Activated naive CD4-positive, alpha-beta T cell treated with anti-CD3 and anti-CD28 coated beads, Interleukin-2, amount 50 U/mL, for 24 hours (primary cell): ENCODE results near the gene ZKSCAN5.
"Not testable (repeated sequence)": the region's sequence is repeated elsewhere in the genome, so short reads cannot be mapped to it uniquely, and the experiment has no call there.

Source experiments
- H3K27ac Mint-ChIP-seq: one replicate; pipeline ENCODE4 v1.8.0; 2021; ENCODE audit warnings: mild to moderate bottlenecking, mixed read lengths
- H3K27me3 Mint-ChIP-seq: one replicate; pipeline ENCODE4 v1.8.0; 2021; ENCODE audit warnings: mixed read lengths
- H3K36me3 Mint-ChIP-seq: one replicate; pipeline ENCODE4 v1.8.0; 2021; ENCODE audit warnings: mixed read lengths
- H3K4me1 Mint-ChIP-seq: one replicate; pipeline ENCODE4 v1.8.0; 2021; ENCODE audit warnings: mixed read lengths
- H3K4me3 Mint-ChIP-seq: one replicate; pipeline ENCODE4 v1.8.0; 2021; ENCODE audit warnings: mild to moderate bottlenecking, mixed read lengths
- H3K9me3 Mint-ChIP-seq: one replicate; pipeline ENCODE4 v1.8.0; 2021; ENCODE audit warnings: mixed read lengths

Gene ZKSCAN5

GRCh38 chr7:99525713-99526440 is 21.4 kb downstream of the ZKSCAN5 start:
- Mint-ChIP-seq H3K4me1 (no peaks in the 10 kb centered on the region), H3K9me3 (no peaks in the 10 kb centered on the region), H3K4me3 (no peak overlapping the region), H3K27me3 (no peaks in the 10 kb centered on the region), H3K27ac (no peak overlapping the region), H3K36me3 (peaks cover 40% of the 10 kb centered on the region)

GRCh38 chr7:99531354-99531765 is 26.9 kb downstream of the ZKSCAN5 start:
- Mint-ChIP-seq H3K36me3 (peaks cover 56% of the 10 kb centered on the region), H3K27me3 (no peaks in the 10 kb centered on the region), H3K4me1 (no peaks in the 10 kb centered on the region), H3K27ac (no peak overlapping the region), H3K4me3 (no peak overlapping the region), H3K9me3 (peaks cover 12% of the 10 kb centered on the region)

GRCh38 chr7:99535667-99536066 is 31.2 kb downstream of the ZKSCAN5 start:
- H3K4me3 Mint-ChIP-seq, result no peak overlapping the region
- H3K9me3 Mint-ChIP-seq, result peaks cover 12% of the 10 kb centered on the region
- H3K36me3 Mint-ChIP-seq, result peaks cover 32% of the 10 kb centered on the region
- H3K4me1 Mint-ChIP-seq, result no peaks in the 10 kb centered on the region
- no peak overlapping the region for H3K27ac Mint-ChIP-seq
- no peaks in the 10 kb centered on the region for H3K27me3 Mint-ChIP-seq

- peaks cover 5% of the 10 kb centered on the region for H3K36me3 Mint-ChIP-seq
- H3K27me3 Mint-ChIP-seq, result no peaks in the 10 kb centered on the region
- H3K27ac Mint-ChIP-seq, result no peak overlapping the region
- H3K9me3 Mint-ChIP-seq, result peaks cover 5% of the 10 kb centered on the region
- no peak overlapping the region for H3K4me3 Mint-ChIP-seq
- no peaks in the 10 kb centered on the region for H3K4me1 Mint-ChIP-seq
These were observed 34.9 kb downstream of the ZKSCAN5 start for GRCh38 chr7:99539213-99539811.

- H3K4me3 Mint-ChIP-seq, result no peak overlapping the region
- H3K27me3 Mint-ChIP-seq, result no peaks in the 10 kb centered on the region
- H3K9me3 Mint-ChIP-seq, result peaks cover 5% of the 10 kb centered on the region
- no peak overlapping the region for H3K27ac Mint-ChIP-seq
- peaks cover 3% of the 10 kb centered on the region for H3K36me3 Mint-ChIP-seq
- H3K4me1 Mint-ChIP-seq, result no peaks in the 10 kb centered on the region
These were observed 36.1 kb downstream of the ZKSCAN5 start for GRCh38 chr7:99540542-99540941.

- Mint-ChIP-seq H3K36me3 (peaks cover 3% of the 10 kb centered on the region), H3K27me3 (no peaks in the 10 kb centered on the region), H3K4me3 (no peak overlapping the region), H3K4me1 (no peaks in the 10 kb centered on the region), H3K9me3 (peaks cover 5% of the 10 kb centered on the region), H3K27ac (no peak overlapping the region)
These were observed 36.8 kb downstream of the ZKSCAN5 start for GRCh38 chr7:99541212-99541611.

GRCh38 chr7:99543081-99543671 is 38.7 kb downstream of the ZKSCAN5 start:
- Mint-ChIP-seq H3K4me3 (no peak overlapping the region), H3K4me1 (no peaks in the 10 kb centered on the region), H3K36me3 (peaks cover 13% of the 10 kb centered on the region), H3K27ac (no peak overlapping the region), H3K27me3 (no peaks in the 10 kb centered on the region), H3K9me3 (peaks cover 6% of the 10 kb centered on the region)

GRCh38 chr7:99543916-99544315 is 39.5 kb downstream of the ZKSCAN5 start:
- Mint-ChIP-seq H3K27ac (no peak overlapping the region), H3K36me3 (peaks cover 16% of the 10 kb centered on the region), H3K4me1 (no peaks in the 10 kb centered on the region), H3K4me3 (no peak overlapping the region), H3K9me3 (peaks cover 8% of the 10 kb centered on the region), H3K27me3 (no peaks in the 10 kb centered on the region)

GRCh38 chr7:99545308-99545707 is 40.8 kb downstream of the ZKSCAN5 start:
- not testable (repeated sequence) for H3K27ac Mint-ChIP-seq, H3K4me1 Mint-ChIP-seq, H3K27me3 Mint-ChIP-seq, H3K9me3 Mint-ChIP-seq, H3K4me3 Mint-ChIP-seq
- H3K36me3 Mint-ChIP-seq, result peaks cover 18% of the 10 kb centered on the region

GRCh38 chr7:99549545-99549944 is 45.1 kb downstream of the ZKSCAN5 start:
- not testable (repeated sequence) for H3K4me3 Mint-ChIP-seq, H3K27ac Mint-ChIP-seq, H3K9me3 Mint-ChIP-seq, H3K27me3 Mint-ChIP-seq
- peaks cover 16% of the 10 kb centered on the region for H3K36me3 Mint-ChIP-seq
- H3K4me1 Mint-ChIP-seq, result peaks cover 29% of the 10 kb centered on the region

- peak overlapping the region; percentile 68 for H3K27ac Mint-ChIP-seq
- peaks cover 21% of the 10 kb centered on the region for H3K36me3 Mint-ChIP-seq
- no peaks in the 10 kb centered on the region for H3K27me3 Mint-ChIP-seq
- peaks cover 41% of the 10 kb centered on the region for H3K4me1 Mint-ChIP-seq
- H3K9me3 Mint-ChIP-seq, result peaks cover 4% of the 10 kb centered on the region
- peak overlapping the region; percentile 88 for H3K4me3 Mint-ChIP-seq
These were observed 46.9 kb downstream of the ZKSCAN5 start for GRCh38 chr7:99551334-99551733.

GRCh38 chr7:99551767-99552463 is 47.5 kb downstream of the ZKSCAN5 start, which contains the start of gene FAM200A:
Gene FAM200A, minus strand, starts transcription at chr7:99552114. Its CDS starts 3,707 bp downstream, at chr7:99548407.
- peak within 1 kb of the TSS; percentile 68 for H3K27ac Mint-ChIP-seq
- H3K4me1 Mint-ChIP-seq, result peaks cover 42% of the 10 kb centered on the region
- no peaks in the 10 kb centered on the region for H3K27me3 Mint-ChIP-seq
- H3K36me3 Mint-ChIP-seq, result peaks cover 17% of the 10 kb centered on the region
- H3K4me3 Mint-ChIP-seq, result peak within 1 kb of the TSS; percentile 88
- peaks cover 4% of the 10 kb centered on the region for H3K9me3 Mint-ChIP-seq

GRCh38 chr7:99553039-99553438 is 48.6 kb downstream of the ZKSCAN5 start:
- peaks cover 4% of the 10 kb centered on the region for H3K9me3 Mint-ChIP-seq

GRCh38 chr7:99554939-99555338 is 50.5 kb downstream of the ZKSCAN5 start:
- H3K4me3 Mint-ChIP-seq, result no peak overlapping the region
- no peaks in the 10 kb centered on the region for H3K9me3 Mint-ChIP-seq
- H3K36me3 Mint-ChIP-seq, result peaks cover 8% of the 10 kb centered on the region
- peak overlapping the region; percentile 66 for H3K27ac Mint-ChIP-seq
- peaks cover 50% of the 10 kb centered on the region for H3K4me1 Mint-ChIP-seq
- no peaks in the 10 kb centered on the region for H3K27me3 Mint-ChIP-seq

More at GRCh38 chr7:99553039-99553438, 48.6 kb downstream of the ZKSCAN5 start:
- H3K27ac Mint-ChIP-seq, result no peak overlapping the region
- H3K4me3 Mint-ChIP-seq, result peak overlapping the region; percentile 72
- H3K27me3 Mint-ChIP-seq, result no peaks in the 10 kb centered on the region
- peaks cover 13% of the 10 kb centered on the region for H3K36me3 Mint-ChIP-seq
- peaks cover 52% of the 10 kb centered on the region for H3K4me1 Mint-ChIP-seq

- H3K9me3 Mint-ChIP-seq, result no peaks in the 10 kb centered on the region
- H3K36me3 Mint-ChIP-seq, result peaks cover 14% of the 10 kb centered on the region
- H3K27me3 Mint-ChIP-seq, result no peaks in the 10 kb centered on the region
- peak overlapping the region; percentile 99 for H3K4me3 Mint-ChIP-seq
- H3K4me1 Mint-ChIP-seq, result peaks cover 62% of the 10 kb centered on the region
- peak overlapping the region; percentile 99 for H3K27ac Mint-ChIP-seq
These were observed 52.7 kb downstream of the ZKSCAN5 start for GRCh38 chr7:99557196-99557607.

- H3K27ac Mint-ChIP-seq, result peak overlapping the region; percentile 99
- H3K27me3 Mint-ChIP-seq, result no peaks in the 10 kb centered on the region
- H3K4me3 Mint-ChIP-seq, result peak overlapping the region; percentile 99
- peaks cover 21% of the 10 kb centered on the region for H3K36me3 Mint-ChIP-seq
- H3K4me1 Mint-ChIP-seq, result peaks cover 63% of the 10 kb centered on the region
- no peaks in the 10 kb centered on the region for H3K9me3 Mint-ChIP-seq
These were observed 53.5 kb downstream of the ZKSCAN5 start for GRCh38 chr7:99557940-99558305.
